Caco-2 (cell line): Measurements from ENCODE around the gene UBE2E1. TPM values are rescaled to one million over a fixed set of nuclear protein-coding genes. Genes with fewer than 3 reads are reported as not detected.

Experiments
- BruUV-seq: library from RNA; stranded (reverse); fragments of 400-500 nt; replicated peaks from 2 replicates; lab custom pipeline; 2021; lab: Mats Ljungman, UMichigan
- CTCF ChIA-PET: fragments of 300-600 bp; sonication (Branson Sonifier 250); formaldehyde crosslinking; loops from one replicate; lab custom pipeline; 2022; ENCODE audit warnings: antibody characterized with exemption; lab: Charles Lee
- POLR2A ChIA-PET: fragments of 300-600 bp; sonication (Branson Sonifier 250); formaldehyde crosslinking; loops from one replicate; lab custom pipeline; 2022; ENCODE audit warnings: antibody characterized with exemption; lab: Charles Lee
- DNase-seq, 2 experiments: peaks; one replicate each; pipeline versions ENCODE4 v3.0.0 to v3.0.0-alpha.2; 2020 to 2022
- H3K27me3 ChIP-seq: replicated peaks from 2 replicates; pipeline ENCODE4 v1.6.0; 2011; ENCODE audit warnings: low read length; ENCODE audit not compliant: control insufficient read depth, insufficient read depth
- H3K36me3 ChIP-seq: 2 replicates; pipeline ENCODE4 v1.5.1; 2011; ENCODE audit warnings: low read length; ENCODE audit not compliant: control insufficient read depth, insufficient read depth
- H3K4me1 ChIP-seq: fragments of 250-450 bp; sonication (Bioruptor Pico); 2 replicates; pipeline ENCODE4 v1.5.1; 2020; ENCODE audit warnings: mild to moderate bottlenecking
- H3K4me3 ChIP-seq: 2 replicates; pipeline ENCODE4 v1.5.1; 2011; ENCODE audit warnings: low read depth, mild to moderate bottlenecking, control low read depth, low read length
- H3K9me3 ChIP-seq: fragments of 250-450 bp; sonication (Bioruptor Pico); 2 replicates; pipeline ENCODE4 v1.5.1; 2020; ENCODE audit warnings: mild to moderate bottlenecking, moderate library complexity
- H3K27ac Mint-ChIP-seq: one replicate; pipeline ENCODE4 v1.8.0; 2022; ENCODE audit warnings: mixed read lengths; ENCODE audit not compliant: unreplicated experiment
- H3K27me3 Mint-ChIP-seq: one replicate; pipeline ENCODE4 v1.8.0; 2022; ENCODE audit warnings: mixed read lengths; ENCODE audit not compliant: insufficient read depth, unreplicated experiment
- H3K36me3 Mint-ChIP-seq: one replicate; pipeline ENCODE4 v1.8.0; 2022; ENCODE audit warnings: mild to moderate bottlenecking, mixed read lengths; ENCODE audit not compliant: insufficient read depth, unreplicated experiment
- H3K4me1 Mint-ChIP-seq: one replicate; pipeline ENCODE4 v1.8.0; 2022; ENCODE audit warnings: low read depth, mixed read lengths; ENCODE audit not compliant: unreplicated experiment
- H3K4me3 Mint-ChIP-seq: one replicate; pipeline ENCODE4 v1.8.0; 2022; ENCODE audit warnings: mild to moderate bottlenecking, moderate library complexity, mixed read lengths; ENCODE audit not compliant: unreplicated experiment
- H3K9me3 Mint-ChIP-seq: one replicate; pipeline ENCODE4 v1.8.0; 2022; ENCODE audit warnings: mixed read lengths; ENCODE audit not compliant: unreplicated experiment
- intact Hi-C: fragments of 100-400 bp; cut with micrococcal nuclease; formaldehyde crosslinking; loops from one replicate; pipeline ENCODE4 v1.10.0; 2022; ENCODE audit not compliant: unreplicated experiment
- total RNA-seq: library from RNA; stranded (reverse); gene quantifications from 2 replicates; pipeline ENCODE4 v1.2.3, GENCODE V29; 2022
- TF ChIP-seq, protein P1 (sequence below), 2 experiments: fragments of 200-600 bp in 1 of 2; IDR thresholded peaks; 1 replicate in 1 of 2; 2 replicates in 1 of 2; pipeline versions ENCODE4 v1.5.1 to v1.8.0; 2011 to 2022; ENCODE audit warnings: antibody characterized with exemption in 1 of 2, control low read depth in 1 of 2, inconsistent platforms in 1 of 2, low read depth in 1 of 2, low read length in 1 of 2, mild to moderate bottlenecking in 1 of 2, moderate library complexity in 1 of 2; ENCODE audit not compliant: insufficient read depth in 1 of 2, severe bottlenecking in 1 of 2, unreplicated experiment in 1 of 2

Gene UBE2E1
- total RNA-seq, 1 experiment from 2014 or later, result 104 TPM

DNA sequence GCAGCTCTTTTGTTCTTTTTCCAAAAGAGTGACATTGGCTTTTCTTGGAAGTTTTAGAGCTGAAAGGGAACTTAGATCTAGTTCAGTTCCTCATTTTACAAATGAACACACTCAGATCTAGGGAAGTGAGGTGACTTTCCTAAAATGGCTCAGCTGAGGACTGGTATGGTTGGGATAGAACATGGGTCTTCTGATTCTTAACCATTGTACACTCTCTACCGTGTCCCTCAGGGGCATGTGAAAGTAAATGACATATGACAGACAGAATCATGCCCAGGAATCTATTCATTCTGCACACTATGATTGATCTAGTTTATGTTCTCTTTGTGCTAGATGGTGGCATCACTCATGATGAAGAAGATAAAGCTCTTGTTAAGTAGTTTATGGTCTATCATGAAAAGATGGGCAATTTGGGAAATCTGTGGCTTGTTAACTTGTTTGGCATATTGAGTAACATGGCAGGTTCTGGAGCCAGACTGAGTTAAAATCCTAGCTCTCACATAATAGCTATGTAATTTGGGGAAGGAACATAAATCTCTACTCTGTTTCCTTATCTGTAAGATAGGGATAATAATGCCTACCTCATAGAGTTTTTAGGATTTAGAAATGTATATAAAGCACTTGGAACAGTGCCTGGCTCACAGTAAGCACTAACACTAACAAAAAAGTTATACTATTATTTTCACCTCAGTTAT, 30.9 kb downstream of the UBE2E1 start:
- no peaks in the 10 kb centered on the region for H3K4me1 ChIP-seq
- no peaks in the 10 kb centered on the region for H3K9me3 Mint-ChIP-seq
- no peaks in the 10 kb centered on the region for H3K27me3 Mint-ChIP-seq
- peaks cover 12% of the 10 kb centered on the region for H3K36me3 Mint-ChIP-seq
- no peak overlapping the region for H3K27ac Mint-ChIP-seq
- ChIA-PET POLR2A (no interaction called here), CTCF (interaction anchor here (0.6 kb wide), 1 partner anchor 47 kb away, joined by 10 read pairs; no protein-coding TSS in a partner anchor)
- TF ChIP-seq, protein P1, sequence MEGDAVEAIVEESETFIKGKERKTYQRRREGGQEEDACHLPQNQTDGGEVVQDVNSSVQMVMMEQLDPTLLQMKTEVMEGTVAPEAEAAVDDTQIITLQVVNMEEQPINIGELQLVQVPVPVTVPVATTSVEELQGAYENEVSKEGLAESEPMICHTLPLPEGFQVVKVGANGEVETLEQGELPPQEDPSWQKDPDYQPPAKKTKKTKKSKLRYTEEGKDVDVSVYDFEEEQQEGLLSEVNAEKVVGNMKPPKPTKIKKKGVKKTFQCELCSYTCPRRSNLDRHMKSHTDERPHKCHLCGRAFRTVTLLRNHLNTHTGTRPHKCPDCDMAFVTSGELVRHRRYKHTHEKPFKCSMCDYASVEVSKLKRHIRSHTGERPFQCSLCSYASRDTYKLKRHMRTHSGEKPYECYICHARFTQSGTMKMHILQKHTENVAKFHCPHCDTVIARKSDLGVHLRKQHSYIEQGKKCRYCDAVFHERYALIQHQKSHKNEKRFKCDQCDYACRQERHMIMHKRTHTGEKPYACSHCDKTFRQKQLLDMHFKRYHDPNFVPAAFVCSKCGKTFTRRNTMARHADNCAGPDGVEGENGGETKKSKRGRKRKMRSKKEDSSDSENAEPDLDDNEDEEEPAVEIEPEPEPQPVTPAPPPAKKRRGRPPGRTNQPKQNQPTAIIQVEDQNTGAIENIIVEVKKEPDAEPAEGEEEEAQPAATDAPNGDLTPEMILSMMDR (IDR thresholded peaks at IDR 0.05; ENCODE audit: insufficient read depth in 1 of 2, low read depth in 1 of 2, low read length in 1 of 2, severe bottlenecking in 1 of 2, unreplicated experiment in 1 of 2), result no peak
- H3K4me3 ChIP-seq, result no peak overlapping the region
- no TSS peak for BruUV-seq
- H3K27me3 ChIP-seq, result no peaks in the 10 kb centered on the region
- no peaks in the 10 kb centered on the region for H3K36me3 ChIP-seq
- no peaks in the 10 kb centered on the region for H3K9me3 ChIP-seq
- no peaks in the 10 kb centered on the region for H3K4me1 Mint-ChIP-seq
- H3K4me3 Mint-ChIP-seq, result no peak overlapping the region
- DNase-seq, result no peak
- intact Hi-C loops, result no loop called here

DNA sequence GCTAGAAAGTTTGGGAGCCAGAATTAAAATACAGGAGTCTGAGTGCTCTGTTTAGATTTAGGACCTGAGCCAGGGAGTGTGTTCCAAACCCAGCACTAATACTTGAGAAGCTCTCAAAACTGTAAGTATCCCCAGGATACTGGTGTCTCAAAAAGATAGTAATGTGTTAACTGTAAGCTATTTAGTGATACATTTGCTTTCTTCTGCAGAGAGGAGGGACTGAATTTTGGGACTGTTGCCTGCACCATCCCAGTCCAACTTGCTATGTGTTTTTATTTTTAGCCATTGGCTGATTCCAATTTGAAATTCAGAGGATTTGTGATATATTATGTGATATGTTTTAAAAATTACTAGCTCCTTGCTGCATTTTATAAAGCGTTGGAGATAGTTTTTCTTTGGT, 31.5 kb downstream of the UBE2E1 start:
- H3K27ac Mint-ChIP-seq, result no peak overlapping the region
- DNase-seq, result no peak
- no peaks in the 10 kb centered on the region for H3K9me3 Mint-ChIP-seq
- no peak overlapping the region for H3K4me3 Mint-ChIP-seq
- H3K27me3 Mint-ChIP-seq, result no peaks in the 10 kb centered on the region
- H3K36me3 Mint-ChIP-seq, result peaks cover 12% of the 10 kb centered on the region
- intact Hi-C loops, result no loop called here
- Histone ChIP-seq H3K4me3 (no peak overlapping the region), H3K36me3 (no peaks in the 10 kb centered on the region), H3K9me3 (no peaks in the 10 kb centered on the region), H3K4me1 (no peaks in the 10 kb centered on the region), H3K27me3 (no peaks in the 10 kb centered on the region)
- H3K4me1 Mint-ChIP-seq, result no peaks in the 10 kb centered on the region
- BruUV-seq, result no TSS peak
- ChIA-PET POLR2A (no interaction called here), CTCF (no interaction called here)
- TF ChIP-seq, protein P1 (IDR thresholded peaks at IDR 0.05; ENCODE audit: insufficient read depth in 1 of 2, low read depth in 1 of 2, low read length in 1 of 2, severe bottlenecking in 1 of 2, unreplicated experiment in 1 of 2), result no peak

DNA sequence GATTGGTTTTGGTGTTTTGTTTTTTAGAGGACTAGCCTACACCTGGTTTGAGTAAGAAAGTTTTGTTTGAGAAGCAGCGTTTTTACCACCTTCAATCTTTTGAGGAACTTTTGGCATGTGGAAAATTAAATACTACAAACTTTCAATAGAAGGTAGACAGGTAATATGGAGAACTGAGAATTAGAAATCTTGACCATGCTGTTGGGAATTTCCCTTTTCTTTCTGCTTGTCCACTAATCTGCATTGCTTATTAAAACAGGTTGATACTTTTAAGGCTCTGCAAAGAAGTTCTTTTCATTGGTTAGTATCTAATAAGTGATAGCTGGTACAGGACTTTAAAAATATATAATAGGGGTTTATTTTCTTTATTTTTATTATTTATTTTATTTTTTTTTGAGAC, 31.9 kb downstream of the UBE2E1 start:
- Mint-ChIP-seq H3K36me3 (peaks cover 12% of the 10 kb centered on the region), H3K27me3 (no peaks in the 10 kb centered on the region), H3K27ac (no peak overlapping the region), H3K9me3 (no peaks in the 10 kb centered on the region), H3K4me1 (no peaks in the 10 kb centered on the region), H3K4me3 (no peak overlapping the region)
- TF ChIP-seq, protein P1 (IDR thresholded peaks at IDR 0.05; ENCODE audit: insufficient read depth in 1 of 2, low read depth in 1 of 2, low read length in 1 of 2, severe bottlenecking in 1 of 2, unreplicated experiment in 1 of 2), result no peak
- Histone ChIP-seq H3K4me1 (no peaks in the 10 kb centered on the region), H3K9me3 (no peaks in the 10 kb centered on the region), H3K36me3 (no peaks in the 10 kb centered on the region), H3K4me3 (no peak overlapping the region), H3K27me3 (no peaks in the 10 kb centered on the region)
- ChIA-PET CTCF (no interaction called here), POLR2A (no interaction called here)
- no peak for DNase-seq
- no TSS peak for BruUV-seq
- intact Hi-C loops, result no loop called here
